Esophagus squamous epithelium (tissue), 4 donors: ENCODE results near the gene C7orf33.

ENCODE experiments used
- POLR2A ChIP-seq, 4 donors: fragments of 450-650 bp; IDR thresholded peaks; one replicate each; pipeline ENCODE4 v1.6.1; 2017; ENCODE audit warnings: antibody characterized with exemption in 4 of 4, mild to moderate bottlenecking in 4 of 4, moderate library complexity in 3 of 4
- TF ChIP-seq, protein P1 (sequence below), 6 experiments: fragments of 450-650 bp in 4 of 6; fragments of 200-600 bp in 2 of 6; sonication (generic) in 2 of 6; IDR thresholded peaks; one replicate each; pipeline ENCODE4 v1.5.1; 2016 to 2019; ENCODE audit warnings: antibody characterized with exemption in 6 of 6, mild to moderate bottlenecking in 4 of 6, moderate library complexity in 4 of 6

DNA sequence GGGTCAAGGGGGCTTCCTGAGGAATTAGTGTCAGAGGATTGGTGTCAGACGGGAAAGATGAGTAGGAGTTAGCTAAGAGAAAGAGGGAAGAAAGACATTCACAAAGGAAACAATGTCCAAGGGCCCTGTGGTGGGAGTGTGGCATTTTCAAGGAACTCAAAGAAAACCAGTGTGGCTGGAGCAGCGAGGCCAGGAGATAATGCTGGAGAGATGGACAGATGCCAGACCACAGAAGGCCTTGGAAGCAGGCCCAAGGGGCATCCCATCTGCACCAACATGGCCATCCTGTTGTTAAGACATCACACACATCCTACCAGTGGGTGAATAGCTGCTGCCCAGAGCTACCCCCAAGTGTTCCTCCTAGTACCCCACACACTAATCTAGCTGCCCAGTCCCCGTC lies 72.1 kb downstream of the C7orf33 start:
- TF ChIP-seq, protein P1, sequence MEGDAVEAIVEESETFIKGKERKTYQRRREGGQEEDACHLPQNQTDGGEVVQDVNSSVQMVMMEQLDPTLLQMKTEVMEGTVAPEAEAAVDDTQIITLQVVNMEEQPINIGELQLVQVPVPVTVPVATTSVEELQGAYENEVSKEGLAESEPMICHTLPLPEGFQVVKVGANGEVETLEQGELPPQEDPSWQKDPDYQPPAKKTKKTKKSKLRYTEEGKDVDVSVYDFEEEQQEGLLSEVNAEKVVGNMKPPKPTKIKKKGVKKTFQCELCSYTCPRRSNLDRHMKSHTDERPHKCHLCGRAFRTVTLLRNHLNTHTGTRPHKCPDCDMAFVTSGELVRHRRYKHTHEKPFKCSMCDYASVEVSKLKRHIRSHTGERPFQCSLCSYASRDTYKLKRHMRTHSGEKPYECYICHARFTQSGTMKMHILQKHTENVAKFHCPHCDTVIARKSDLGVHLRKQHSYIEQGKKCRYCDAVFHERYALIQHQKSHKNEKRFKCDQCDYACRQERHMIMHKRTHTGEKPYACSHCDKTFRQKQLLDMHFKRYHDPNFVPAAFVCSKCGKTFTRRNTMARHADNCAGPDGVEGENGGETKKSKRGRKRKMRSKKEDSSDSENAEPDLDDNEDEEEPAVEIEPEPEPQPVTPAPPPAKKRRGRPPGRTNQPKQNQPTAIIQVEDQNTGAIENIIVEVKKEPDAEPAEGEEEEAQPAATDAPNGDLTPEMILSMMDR (IDR thresholded peaks at IDR 0.05) = no peak
- no peak for TF ChIP-seq POLR2A (IDR thresholded peaks at IDR 0.05)
